GM12872 (cell line): ENCODE measurements around the gene CADM3.

Experiments used
- TF ChIP-seq, protein P1 (sequence below): IDR thresholded peaks from 3 replicates; pipeline ENCODE4 v1.5.1; 2011; ENCODE audit warnings: low read depth, mild to moderate bottlenecking, low read length, moderate library complexity; ENCODE audit not compliant: insufficient read depth

Gene CADM3

DNA sequence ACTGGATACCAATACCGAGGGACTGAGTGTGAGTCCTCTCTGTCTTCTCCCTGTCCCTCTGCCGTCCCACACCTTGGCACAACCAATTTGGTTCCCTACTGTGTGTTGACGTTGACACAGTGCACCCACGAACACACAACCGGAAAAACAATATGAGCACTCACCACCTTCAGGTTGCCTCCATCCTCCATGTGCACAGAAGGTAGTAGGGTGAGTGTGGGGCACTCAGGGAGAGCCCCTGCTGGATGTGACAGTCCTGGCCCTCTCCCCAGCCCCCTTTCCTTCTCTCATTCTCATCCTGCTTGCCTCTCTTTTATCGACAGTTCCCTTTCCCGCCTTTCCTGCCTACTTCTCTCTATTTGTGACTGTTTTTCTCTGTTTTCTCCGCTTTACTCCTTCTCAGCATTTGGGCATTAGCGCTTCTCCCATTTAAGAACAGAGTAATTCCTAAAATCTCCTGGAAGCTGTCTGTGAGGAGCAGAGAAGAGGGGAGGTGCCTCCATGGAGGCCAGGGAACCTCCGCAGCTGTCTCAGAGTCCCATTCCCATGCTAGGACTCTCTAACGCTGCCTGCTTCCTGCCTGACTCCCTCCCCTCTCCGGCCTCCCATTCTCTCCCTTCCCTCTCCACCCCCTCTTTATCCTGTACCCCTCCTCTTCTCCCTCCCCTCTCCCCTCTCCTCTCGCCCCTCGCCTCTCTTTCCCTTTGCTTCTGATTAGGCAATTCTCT is 16.4 kb downstream of the CADM3 start:
- TF ChIP-seq, protein P1, sequence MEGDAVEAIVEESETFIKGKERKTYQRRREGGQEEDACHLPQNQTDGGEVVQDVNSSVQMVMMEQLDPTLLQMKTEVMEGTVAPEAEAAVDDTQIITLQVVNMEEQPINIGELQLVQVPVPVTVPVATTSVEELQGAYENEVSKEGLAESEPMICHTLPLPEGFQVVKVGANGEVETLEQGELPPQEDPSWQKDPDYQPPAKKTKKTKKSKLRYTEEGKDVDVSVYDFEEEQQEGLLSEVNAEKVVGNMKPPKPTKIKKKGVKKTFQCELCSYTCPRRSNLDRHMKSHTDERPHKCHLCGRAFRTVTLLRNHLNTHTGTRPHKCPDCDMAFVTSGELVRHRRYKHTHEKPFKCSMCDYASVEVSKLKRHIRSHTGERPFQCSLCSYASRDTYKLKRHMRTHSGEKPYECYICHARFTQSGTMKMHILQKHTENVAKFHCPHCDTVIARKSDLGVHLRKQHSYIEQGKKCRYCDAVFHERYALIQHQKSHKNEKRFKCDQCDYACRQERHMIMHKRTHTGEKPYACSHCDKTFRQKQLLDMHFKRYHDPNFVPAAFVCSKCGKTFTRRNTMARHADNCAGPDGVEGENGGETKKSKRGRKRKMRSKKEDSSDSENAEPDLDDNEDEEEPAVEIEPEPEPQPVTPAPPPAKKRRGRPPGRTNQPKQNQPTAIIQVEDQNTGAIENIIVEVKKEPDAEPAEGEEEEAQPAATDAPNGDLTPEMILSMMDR: no peak

- TF ChIP-seq, protein P1: no peak
Observed at GRCh38 chr1:159188375-159188788, 17.0 kb downstream of the CADM3 start.

GRCh38 chr1:159190441-159190840 is 19.0 kb downstream of the CADM3 start:
- TF ChIP-seq, protein P1: no peak

DNA sequence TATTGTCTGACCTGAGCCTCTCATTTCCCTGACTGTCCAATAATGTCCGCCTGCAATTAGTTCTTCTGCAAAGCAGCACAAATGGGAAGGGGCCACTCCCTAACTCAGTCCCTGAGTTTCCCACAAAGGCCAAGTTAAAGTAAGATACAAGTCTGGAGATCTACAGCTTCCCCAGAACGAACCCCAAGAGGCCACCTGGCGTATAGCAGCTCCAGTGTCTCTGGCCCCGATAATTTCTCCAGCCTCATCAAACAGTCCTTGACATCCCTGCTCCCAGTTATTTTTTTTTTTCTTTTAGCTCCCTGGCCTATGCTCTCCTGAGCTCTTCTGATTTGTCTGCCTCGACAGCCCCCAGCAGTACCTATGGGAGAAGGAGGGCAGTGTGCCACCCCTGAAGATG is 25.1 kb downstream of the CADM3 start:
- TF ChIP-seq, protein P1: peak; percentile 45; the same call in 2 of the 3 replicates

GRCh38 chr1:159197561-159198557 is 26.4 kb downstream of the CADM3 start:
- TF ChIP-seq, protein P1: peak; percentile 95

- TF ChIP-seq, protein P1: no peak
Observed at GRCh38 chr1:159199901-159200300, 28.5 kb downstream of the CADM3 start.

- TF ChIP-seq, protein P1: no peak
Observed at GRCh38 chr1:159200769-159201168, 29.4 kb downstream of the CADM3 start.
